Smooth muscle cell (in vitro differentiated cells): ENCODE data around the gene DCLK1. TPM values are rescaled to one million over a fixed set of nuclear protein-coding genes. Genes with fewer than 3 reads are reported as not detected.
"Not testable (repeated sequence)": the region's sequence is repeated elsewhere in the genome, so short reads cannot be mapped to it uniquely, and the experiment has no call there.

ENCODE experiments used
- DNase-seq: peaks from one replicate; lab custom pipeline; 2025; ENCODE audit not compliant: unreplicated experiment; lab: John Stamatoyannopoulos, UW
- H2AFZ ChIP-seq: fragments of 200-600 bp; sonication (generic); 2 replicates; pipeline ENCODE4 v1.6.0; 2016; ENCODE audit warnings: antibody characterized with exemption, low read depth, mild to moderate bottlenecking
- H3F3A ChIP-seq: fragments of 200-600 bp; sonication (generic); 2 replicates; pipeline ENCODE4 v1.6.0; 2017; ENCODE audit warnings: antibody characterized with exemption, low read depth
- H3K27ac ChIP-seq: fragments of 200-600 bp; sonication (generic); 2 replicates; pipeline ENCODE4 v1.5.1; 2016; ENCODE audit warnings: low read depth, mild to moderate bottlenecking
- H3K27me3 ChIP-seq: fragments of 200-600 bp; sonication (generic); 2 replicates; pipeline ENCODE4 v1.6.1; 2016; ENCODE audit warnings: low read depth, mild to moderate bottlenecking
- H3K36me3 ChIP-seq: fragments of 200-600 bp; sonication (generic); 2 replicates; pipeline ENCODE4 v1.5.1; 2016; ENCODE audit warnings: low read depth
- H3K4me1 ChIP-seq: fragments of 200-600 bp; sonication (generic); 2 replicates; pipeline ENCODE4 v1.5.1; 2016; ENCODE audit warnings: low read depth
- H3K4me2 ChIP-seq: fragments of 200-600 bp; sonication (generic); 2 replicates; pipeline ENCODE4 v1.6.0; 2016; ENCODE audit warnings: mild to moderate bottlenecking
- H3K4me3 ChIP-seq: fragments of 200-600 bp; sonication (generic); 2 replicates; pipeline ENCODE4 v1.5.1; 2016; ENCODE audit warnings: mild to moderate bottlenecking
- H3K79me2 ChIP-seq: fragments of 200-600 bp; sonication (generic); 2 replicates; pipeline ENCODE4 v1.6.0; 2016; ENCODE audit warnings: low read depth, mild to moderate bottlenecking
- H3K9ac ChIP-seq: fragments of 200-600 bp; sonication (generic); 2 replicates; pipeline ENCODE4 v1.6.0; 2016; ENCODE audit warnings: low read depth
- H3K9me3 ChIP-seq: fragments of 200-600 bp; sonication (generic); replicated peaks from 2 replicates; pipeline ENCODE4 v1.5.1; 2016; ENCODE audit warnings: low read depth
- H4K20me1 ChIP-seq: fragments of 200-600 bp; sonication (generic); 2 replicates; pipeline ENCODE4 v1.6.0; 2016; ENCODE audit warnings: low read depth
- WGBS: methylation state at CpG from one replicate; pipeline ENCODE4 v1.1.7; 2016; ENCODE audit warnings: low lambda C conversion rate; 5-methylcytosine and 5-hydroxymethylcytosine counted together
- polyA plus RNA-seq: library from polyadenylated mRNA; unstranded; fragments of >200 nt; fragmentation: Nextera tagmentation; extraction: Ambion mirVana; gene quantifications from 2 replicates; pipeline ENCODE4 v1.2.1, GENCODE V29; 2016
- total RNA-seq: library from RNA; depleted of rRNA; stranded (reverse); fragments of >200 nt; gene quantifications from 2 replicates; pipeline ENCODE4 v1.2.3, GENCODE V29; 2014
- TF ChIP-seq, protein P1 (sequence below): fragments of 200-600 bp; sonication (generic); IDR thresholded peaks from 2 replicates; pipeline ENCODE4 v1.5.1; 2017; ENCODE audit warnings: borderline replicate concordance, mild to moderate bottlenecking, antibody characterized with exemption; ENCODE audit not compliant: insufficient read depth, poor library complexity, severe bottlenecking

Gene DCLK1
- total and polyA plus RNA-seq, 2 experiments from 2014 or later = 0.72 TPM; not detected in 1

DNA sequence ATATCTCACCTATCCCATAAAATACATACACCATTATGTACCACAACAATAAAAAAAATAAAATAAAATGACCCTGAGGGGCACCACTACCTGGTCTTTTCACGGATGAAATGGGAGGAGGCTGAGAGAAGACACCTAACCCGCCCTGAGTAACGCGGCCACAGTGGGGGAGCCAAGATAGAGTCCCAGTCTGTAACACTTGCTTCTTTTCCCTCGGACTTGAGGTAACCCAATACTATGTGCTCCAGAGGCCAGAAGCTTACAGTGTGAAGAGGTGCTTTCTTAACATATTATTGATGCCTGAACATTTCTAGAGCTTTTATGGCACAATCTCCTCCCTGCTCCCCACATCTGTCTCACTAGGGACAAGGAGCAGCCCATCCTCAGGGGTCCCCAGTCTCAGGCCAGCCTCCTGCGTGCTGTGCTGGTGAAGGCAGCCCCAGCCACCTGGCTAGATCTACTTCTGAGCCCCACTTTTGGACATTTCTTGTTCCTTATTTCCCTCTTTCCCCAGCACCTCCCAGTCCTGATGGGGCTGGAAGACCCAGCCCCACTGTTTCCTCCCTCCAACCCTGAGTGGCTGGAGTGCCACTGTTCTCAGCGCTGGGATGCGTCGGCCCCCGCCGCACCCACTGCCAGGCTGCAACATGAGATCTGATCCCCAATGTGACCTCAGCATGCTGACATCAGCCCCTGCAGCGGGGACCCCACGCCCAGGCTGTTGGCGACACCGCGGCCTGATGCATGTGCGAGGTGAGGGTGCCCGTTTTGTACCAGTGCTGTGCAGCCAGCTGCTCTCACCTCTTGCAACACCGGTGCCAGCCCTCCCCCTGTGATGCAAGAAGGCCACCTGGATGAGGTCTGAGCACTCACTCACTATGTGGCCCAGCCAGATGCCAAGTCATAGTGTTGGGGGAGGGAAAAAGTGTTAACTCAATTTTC is 143.3 kb downstream of the DCLK1 start:
- Histone ChIP-seq H3K4me3 (no peak overlapping the region), H3K9me3 (no peaks in the 10 kb centered on the region), H2AFZ (no peak overlapping the region), H3K9ac (no peak overlapping the region), H3K4me1 (peaks cover 3% of the 10 kb centered on the region), H3K27me3 (no peaks in the 10 kb centered on the region), H3K27ac (no peak overlapping the region), H3K4me2 (no peak overlapping the region), H3F3A (no peaks in the 10 kb centered on the region), H3K36me3 (no peaks in the 10 kb centered on the region), H4K20me1 (no peaks in the 10 kb centered on the region), H3K79me2 (no peaks in the 10 kb centered on the region)
- TF ChIP-seq, protein P1, sequence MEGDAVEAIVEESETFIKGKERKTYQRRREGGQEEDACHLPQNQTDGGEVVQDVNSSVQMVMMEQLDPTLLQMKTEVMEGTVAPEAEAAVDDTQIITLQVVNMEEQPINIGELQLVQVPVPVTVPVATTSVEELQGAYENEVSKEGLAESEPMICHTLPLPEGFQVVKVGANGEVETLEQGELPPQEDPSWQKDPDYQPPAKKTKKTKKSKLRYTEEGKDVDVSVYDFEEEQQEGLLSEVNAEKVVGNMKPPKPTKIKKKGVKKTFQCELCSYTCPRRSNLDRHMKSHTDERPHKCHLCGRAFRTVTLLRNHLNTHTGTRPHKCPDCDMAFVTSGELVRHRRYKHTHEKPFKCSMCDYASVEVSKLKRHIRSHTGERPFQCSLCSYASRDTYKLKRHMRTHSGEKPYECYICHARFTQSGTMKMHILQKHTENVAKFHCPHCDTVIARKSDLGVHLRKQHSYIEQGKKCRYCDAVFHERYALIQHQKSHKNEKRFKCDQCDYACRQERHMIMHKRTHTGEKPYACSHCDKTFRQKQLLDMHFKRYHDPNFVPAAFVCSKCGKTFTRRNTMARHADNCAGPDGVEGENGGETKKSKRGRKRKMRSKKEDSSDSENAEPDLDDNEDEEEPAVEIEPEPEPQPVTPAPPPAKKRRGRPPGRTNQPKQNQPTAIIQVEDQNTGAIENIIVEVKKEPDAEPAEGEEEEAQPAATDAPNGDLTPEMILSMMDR = no peak
- no peak for DNase-seq
- WGBS = 71% methylated on average over 19 of the region's 19 CpGs

DNA sequence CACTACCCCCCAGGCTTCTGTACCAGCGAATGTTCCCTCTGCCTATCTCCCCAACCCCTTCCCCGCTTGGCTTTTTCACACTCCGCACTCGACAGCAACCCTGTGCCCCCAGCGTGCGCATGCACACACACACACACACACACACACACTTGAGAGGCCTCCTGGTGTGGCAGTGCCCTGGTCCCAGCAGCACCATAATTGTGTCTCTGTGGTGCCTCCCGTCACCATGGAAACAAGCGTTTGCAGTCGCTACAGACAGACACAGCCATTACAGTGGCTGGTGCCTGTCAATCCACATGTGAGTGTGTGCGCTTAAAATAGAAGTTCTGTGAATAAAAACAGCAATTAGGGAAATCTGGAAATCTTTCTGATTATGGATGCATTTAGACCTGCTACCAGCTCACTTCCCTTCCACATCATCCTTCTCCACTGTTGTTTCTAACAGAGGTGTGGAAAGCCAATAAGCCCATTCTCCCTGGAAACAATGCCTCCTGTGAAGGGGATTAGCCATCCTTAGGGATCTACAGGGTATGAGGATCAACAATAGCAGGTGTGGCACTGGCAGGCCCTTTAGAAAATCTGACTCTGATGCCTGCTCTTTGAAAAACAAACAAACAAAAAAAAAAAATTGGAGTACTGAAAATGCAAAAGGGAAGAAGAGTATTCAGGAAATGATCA is 146.3 kb downstream of the DCLK1 start:
- no peaks in the 10 kb centered on the region for H3K79me2 ChIP-seq
- no peak overlapping the region for H3K4me2 ChIP-seq
- no peaks in the 10 kb centered on the region for H3K36me3 ChIP-seq
- H3K4me3 ChIP-seq = no peak overlapping the region
- no peak overlapping the region for H3K9ac ChIP-seq
- no peak overlapping the region for H3K27ac ChIP-seq
- H3K27me3 ChIP-seq = no peaks in the 10 kb centered on the region
- no peaks in the 10 kb centered on the region for H3K9me3 ChIP-seq
- H3K4me1 ChIP-seq = peaks cover 3% of the 10 kb centered on the region
- no peaks in the 10 kb centered on the region for H3F3A ChIP-seq
- WGBS = 68% methylated on average over 10 of the region's 10 CpGs
- TF ChIP-seq, protein P1 = no peak
- no peaks in the 10 kb centered on the region for H4K20me1 ChIP-seq
- no peak for DNase-seq
- no peak overlapping the region for H2AFZ ChIP-seq

DNA sequence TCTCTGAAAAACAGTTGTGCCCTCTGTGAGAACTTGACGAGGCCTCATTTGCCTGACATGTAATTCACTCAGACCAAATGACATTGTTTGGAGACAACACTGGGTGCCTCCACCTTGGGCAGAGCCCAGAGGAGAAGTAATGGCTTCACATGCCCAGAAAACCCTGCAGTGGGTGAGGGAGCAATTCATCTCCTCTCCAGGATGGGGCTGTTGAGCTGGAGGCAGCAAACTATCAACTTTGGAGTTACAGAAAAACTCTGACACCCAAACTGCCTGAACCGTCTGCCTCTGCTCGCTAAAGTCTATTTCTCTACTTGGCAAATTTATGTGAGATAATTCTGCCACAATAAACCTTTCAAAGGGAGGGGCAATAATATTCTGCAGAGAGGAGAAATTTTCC is 146.9 kb downstream of the DCLK1 start:
- no peaks in the 10 kb centered on the region for H3K79me2 ChIP-seq
- H4K20me1 ChIP-seq = no peaks in the 10 kb centered on the region
- H3K27me3 ChIP-seq = no peaks in the 10 kb centered on the region
- no peak overlapping the region for H3K4me3 ChIP-seq
- no peak overlapping the region for H3K9ac ChIP-seq
- H2AFZ ChIP-seq = no peak overlapping the region
- no peaks in the 10 kb centered on the region for H3F3A ChIP-seq
- TF ChIP-seq, protein P1 = no peak
- no peaks in the 10 kb centered on the region for H3K36me3 ChIP-seq
- WGBS = 90% methylated on average over 3 of the region's 3 CpGs
- DNase-seq = no peak
- H3K4me1 ChIP-seq = peaks cover 5% of the 10 kb centered on the region
- H3K9me3 ChIP-seq = no peaks in the 10 kb centered on the region
- no peak overlapping the region for H3K27ac ChIP-seq
- H3K4me2 ChIP-seq = no peak overlapping the region

DNA sequence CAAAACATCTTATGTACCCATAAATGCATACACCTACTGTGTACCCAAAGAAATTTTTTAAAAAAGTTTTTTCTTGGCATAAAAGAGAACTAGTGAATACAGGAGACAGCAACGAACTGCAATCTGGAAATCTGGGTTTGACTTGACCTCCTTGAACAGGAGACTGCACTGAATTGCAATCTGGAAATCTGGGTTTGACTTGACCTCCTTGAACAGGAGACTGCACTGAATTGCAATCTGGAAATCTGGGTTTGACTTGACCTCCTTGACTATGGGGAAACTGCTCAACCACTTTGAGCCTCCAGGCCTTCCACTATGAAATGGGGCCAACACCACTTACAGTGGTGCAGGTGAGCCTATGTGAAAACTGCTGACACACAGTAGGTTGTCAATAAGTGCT is 147.5 kb downstream of the DCLK1 start:
- not testable (repeated sequence) for H3K9ac ChIP-seq, H3F3A ChIP-seq, H3K9me3 ChIP-seq, H3K4me3 ChIP-seq, H3K27ac ChIP-seq, H3K4me1 ChIP-seq, H3K36me3 ChIP-seq, H3K4me2 ChIP-seq, H3K79me2 ChIP-seq, DNase-seq, H3K27me3 ChIP-seq, H4K20me1 ChIP-seq, H2AFZ ChIP-seq
- WGBS = 76% methylated on average over 1 of the region's 1 CpG
